Liver (tissue), 9 donors: ENCODE measurements around the gene GUCA2A. TPM values are rescaled to one million over a fixed set of nuclear protein-coding genes. Genes with fewer than 3 reads are reported as not detected.

ENCODE experiments used
- DNase-seq: peaks from one replicate; pipeline ENCODE4 v3.0.0-alpha.2; 2017; ENCODE audit warnings: low spot score
- H3K27ac ChIP-seq, 2 donors: one replicate each; pipeline ENCODE4 v1.7.0; 2013; ENCODE audit warnings: inconsistent platforms in 2 of 2, low read length in 2 of 2, control low read depth in 1 of 2, low read depth in 1 of 2, mild to moderate bottlenecking in 1 of 2
- H3K27me3 ChIP-seq, 4 donors: one replicate each; pipeline versions ENCODE4 v1.6.1 to v1.7.0; 2013; ENCODE audit warnings: low read length in 3 of 4, inconsistent platforms in 1 of 4, mild to moderate bottlenecking in 1 of 4, moderate library complexity in 1 of 4; ENCODE audit not compliant: control insufficient read depth in 4 of 4, insufficient read depth in 4 of 4
- H3K36me3 ChIP-seq, 4 donors: one replicate each; pipeline versions ENCODE4 v1.6.1 to v1.7.0; 2013; ENCODE audit warnings: low read length in 3 of 4, mild to moderate bottlenecking in 3 of 4, low read depth in 1 of 4, moderate library complexity in 1 of 4; ENCODE audit not compliant: control insufficient read depth in 4 of 4, insufficient read depth in 3 of 4
- H3K4me1 ChIP-seq, 4 donors: one replicate each; pipeline versions ENCODE4 v1.6.1 to v1.7.0; 2013; ENCODE audit warnings: low read length in 3 of 4, mild to moderate bottlenecking in 3 of 4, moderate library complexity in 1 of 4; ENCODE audit not compliant: control insufficient read depth in 4 of 4, insufficient read depth in 4 of 4
- H3K4me3 ChIP-seq, 3 donors: one replicate each; pipeline versions ENCODE4 v1.6.1 to v1.7.0; 2013; ENCODE audit warnings: low read length in 3 of 3, control low read depth in 1 of 3, low read depth in 1 of 3, mild to moderate bottlenecking in 1 of 3
- H3K9ac ChIP-seq, 2 donors: one replicate each; pipeline ENCODE4 v1.7.0; 2013; ENCODE audit warnings: low read length in 2 of 2, mild to moderate bottlenecking in 2 of 2, moderate library complexity in 2 of 2, control low read depth in 1 of 2, low read depth in 1 of 2
- H3K9me3 ChIP-seq, 4 donors: one replicate each; pipeline versions ENCODE4 v1.6.1 to v1.7.0; 2013; ENCODE audit warnings: low read length in 3 of 4; ENCODE audit not compliant: control insufficient read depth in 4 of 4
- EGR1 ChIP-seq, 2 donors: IDR thresholded peaks; 2 replicates each; pipeline ENCODE4 v1.6.1; 2016 to 2018; ENCODE audit warnings: antibody characterized with exemption in 2 of 2, low read depth in 2 of 2
- FOXA1 ChIP-seq: IDR thresholded peaks from 2 replicates; pipeline ENCODE4 v1.6.1; 2016; ENCODE audit warnings: antibody characterized with exemption
- FOXA2 ChIP-seq: IDR thresholded peaks from 2 replicates; pipeline ENCODE4 v1.6.1; 2016; ENCODE audit warnings: antibody characterized with exemption
- GABPA ChIP-seq, 2 donors: IDR thresholded peaks in 1 of 2; conservative IDR thresholded peaks in 1 of 2; 2 replicates each; pipeline ENCODE4 v1.6.1; 2016; ENCODE audit warnings: antibody characterized with exemption in 2 of 2, mild to moderate bottlenecking in 1 of 2, moderate library complexity in 1 of 2
- HNF4A ChIP-seq, 2 donors: conservative IDR thresholded peaks; 2 replicates each; pipeline ENCODE4 v1.6.1; 2016; ENCODE audit warnings: antibody characterized with exemption in 2 of 2, mild to moderate bottlenecking in 2 of 2
- HNF4G ChIP-seq: IDR thresholded peaks from 2 replicates; pipeline ENCODE4 v1.6.1; 2016; ENCODE audit warnings: antibody characterized with exemption
- JUND ChIP-seq, 2 donors: IDR thresholded peaks; 2 replicates each; pipeline ENCODE4 v1.6.1; 2016; ENCODE audit warnings: antibody characterized with exemption in 2 of 2
- NR2F2 ChIP-seq: IDR thresholded peaks from 2 replicates; pipeline ENCODE4 v1.6.1; 2016; ENCODE audit warnings: antibody characterized with exemption
- RAD21 ChIP-seq, 2 donors: IDR thresholded peaks; 2 replicates each; pipeline ENCODE4 v1.6.1; 2016; ENCODE audit warnings: antibody characterized with exemption in 2 of 2, mild to moderate bottlenecking in 2 of 2
- RXRA ChIP-seq, 2 donors: IDR thresholded peaks; 2 replicates each; pipeline ENCODE4 v1.6.1; 2017 to 2018; ENCODE audit warnings: antibody characterized with exemption in 2 of 2, mild to moderate bottlenecking in 1 of 2
- SP1 ChIP-seq: IDR thresholded peaks from 2 replicates; pipeline ENCODE4 v1.6.1; 2018; ENCODE audit warnings: antibody characterized with exemption, mild to moderate bottlenecking
- TAF1 ChIP-seq: conservative IDR thresholded peaks from 2 replicates; pipeline ENCODE4 v1.6.1; 2016; ENCODE audit warnings: antibody characterized with exemption, mild to moderate bottlenecking
- YY1 ChIP-seq: IDR thresholded peaks from 2 replicates; pipeline ENCODE4 v1.6.1; 2016; ENCODE audit warnings: antibody characterized with exemption, mild to moderate bottlenecking
- WGBS: extraction: QIAGEN DNeasy Blood & Tissue Kit; methylation state at CpG from one replicate; pipeline ENCODE4 v1.1.7; 2013; 5-methylcytosine and 5-hydroxymethylcytosine counted together
- polyA plus RNA-seq, 2 donors: library from polyadenylated mRNA; stranded (reverse) in 1 of 2; unstranded in 1 of 2; fragments of 200-250 nt in 1 of 2; fragments of >200 nt in 1 of 2; fragmentation: Nextera tagmentation in 1 of 2; extraction: Ambion mirVana in 1 of 2; gene quantifications; one replicate each; pipeline versions ENCODE4 v1.2.1 to v1.2.3, GENCODE V29; 2013 to 2015
- total RNA-seq, 2 donors: library from RNA; depleted of rRNA; stranded (reverse); fragments of >200 nt; gene quantifications; one replicate each; pipeline ENCODE4 v1.2.3, GENCODE V29; 2014
- TF ChIP-seq, protein P1 (sequence below): IDR thresholded peaks from 2 replicates; pipeline ENCODE4 v1.6.1; 2016; ENCODE audit warnings: antibody characterized with exemption
- TF ChIP-seq, protein P2 (sequence below): fragments of 150-350 bp; IDR thresholded peaks from 2 replicates; pipeline ENCODE4 v1.5.1; 2017; ENCODE audit warnings: improper control_type of control experiment, low read depth, low read length; ENCODE audit not compliant: missing input control
- TF ChIP-seq, protein P3 (sequence below): IDR thresholded peaks from 2 replicates; pipeline ENCODE4 v1.6.1; 2016; ENCODE audit warnings: antibody characterized with exemption
- TF ChIP-seq, protein P4 (sequence below): IDR thresholded peaks from 2 replicates; pipeline ENCODE4 v1.6.1; 2016; ENCODE audit warnings: antibody characterized with exemption, mild to moderate bottlenecking
- TF ChIP-seq, protein P5 (sequence below): IDR thresholded peaks from 2 replicates; pipeline ENCODE4 v1.6.1; 2016; ENCODE audit warnings: antibody characterized with exemption
- donor health status: healthy.
- donor health status: healthy.
- donor health status: healthy.
- donor health status: healthy.
- donor health status: healthy.

GUCA2A gene
- total and polyA plus RNA-seq, 4 donors, result not detected

DNA sequence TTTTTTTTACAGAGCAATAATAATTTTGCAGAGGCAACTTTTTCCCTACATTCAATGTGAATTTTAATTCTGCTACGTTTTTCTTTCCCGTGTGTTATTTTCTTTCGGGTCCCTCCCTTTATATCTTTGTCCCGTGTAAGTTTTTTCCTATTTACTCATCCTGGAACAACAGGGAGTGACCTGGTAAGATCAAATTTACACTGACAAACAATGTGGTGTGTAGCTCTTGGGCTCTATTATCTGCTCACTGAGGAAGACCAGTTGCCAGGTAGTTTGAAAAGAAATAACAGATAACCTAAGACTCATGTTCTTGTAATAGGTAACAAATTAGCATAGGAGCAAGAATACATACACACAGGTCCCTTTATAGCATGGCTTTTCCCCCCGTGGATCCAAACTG lies 33.7 kb upstream of the GUCA2A start:
- WGBS, result 61% methylated on average over 5 of the region's 5 CpGs
- H3K4me3 ChIP-seq, result no peak overlapping the region
- TF ChIP-seq TAF1 (no peak), HNF4A (conservative IDR thresholded peaks at IDR 0.05) (no peak), FOXA2 (no peak), RXRA (IDR thresholded peaks at IDR 0.05) (no peak)
- TF ChIP-seq, protein P1, sequence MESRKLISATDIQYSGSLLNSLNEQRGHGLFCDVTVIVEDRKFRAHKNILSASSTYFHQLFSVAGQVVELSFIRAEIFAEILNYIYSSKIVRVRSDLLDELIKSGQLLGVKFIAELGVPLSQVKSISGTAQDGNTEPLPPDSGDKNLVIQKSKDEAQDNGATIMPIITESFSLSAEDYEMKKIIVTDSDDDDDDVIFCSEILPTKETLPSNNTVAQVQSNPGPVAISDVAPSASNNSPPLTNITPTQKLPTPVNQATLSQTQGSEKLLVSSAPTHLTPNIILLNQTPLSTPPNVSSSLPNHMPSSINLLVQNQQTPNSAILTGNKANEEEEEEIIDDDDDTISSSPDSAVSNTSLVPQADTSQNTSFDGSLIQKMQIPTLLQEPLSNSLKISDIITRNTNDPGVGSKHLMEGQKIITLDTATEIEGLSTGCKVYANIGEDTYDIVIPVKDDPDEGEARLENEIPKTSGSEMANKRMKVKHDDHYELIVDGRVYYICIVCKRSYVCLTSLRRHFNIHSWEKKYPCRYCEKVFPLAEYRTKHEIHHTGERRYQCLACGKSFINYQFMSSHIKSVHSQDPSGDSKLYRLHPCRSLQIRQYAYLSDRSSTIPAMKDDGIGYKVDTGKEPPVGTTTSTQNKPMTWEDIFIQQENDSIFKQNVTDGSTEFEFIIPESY, result no peak
- no peak for DNase-seq
- H3K9me3 ChIP-seq, result no peaks in the 10 kb centered on the region
- no peak overlapping the region for H3K27ac ChIP-seq
- H3K4me1 ChIP-seq, result peaks cover 0 to 1% (median 0%) of the 10 kb centered on the region in 4 donors
- H3K36me3 ChIP-seq, result peaks cover 1 to 22% (median 11%) of the 10 kb centered on the region in 4 donors
- no peak overlapping the region for H3K9ac ChIP-seq
- no peaks in the 10 kb centered on the region for H3K27me3 ChIP-seq

DNA sequence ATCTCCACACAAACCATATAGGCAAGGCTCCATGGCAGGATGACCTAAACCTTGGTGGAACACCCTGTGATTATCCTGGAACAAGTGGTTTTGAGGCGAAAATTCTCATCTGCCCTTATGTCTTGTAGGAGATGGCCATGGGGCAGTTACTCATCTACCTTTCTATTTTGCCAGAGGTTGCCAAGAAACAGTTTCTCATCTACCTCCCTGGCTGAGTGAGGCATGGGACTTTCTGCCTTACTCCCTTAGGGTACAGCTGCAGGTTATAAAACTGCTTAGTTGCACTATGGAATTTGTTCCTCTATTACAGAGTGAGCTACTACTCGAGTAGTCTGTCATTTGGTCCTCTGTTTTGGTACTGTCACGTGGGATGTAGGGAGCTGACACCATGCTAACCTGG lies 31.3 kb upstream of the GUCA2A start:
- Histone ChIP-seq H3K4me3 (no peak overlapping the region), H3K9me3 (no peaks in the 10 kb centered on the region), H3K4me1 (peaks cover 1 to 7% (median 3%) of the 10 kb centered on the region in 4 donors), H3K9ac (no peak overlapping the region), H3K27ac (no peak overlapping the region), H3K36me3 (peaks cover 1 to 26% (median 12%) of the 10 kb centered on the region in 4 donors), H3K27me3 (no peaks in the 10 kb centered on the region)
- TF ChIP-seq YY1 (no peak), EGR1 (IDR thresholded peaks at IDR 0.05; ENCODE audit: low read depth in 2 of 2) (no peak), HNF4G (no peak), FOXA2 (no peak), HNF4A (conservative IDR thresholded peaks at IDR 0.05) (no peak), RAD21 (IDR thresholded peaks at IDR 0.05) (no peak), FOXA1 (no peak), SP1 (no peak), JUND (IDR thresholded peaks at IDR 0.05) (no peak), RXRA (IDR thresholded peaks at IDR 0.05) (no peak), NR2F2 (no peak), GABPA (IDR thresholded peaks at IDR 0.05 in 1 of 2, conservative IDR thresholded peaks at IDR 0.05 in 1 of 2) (no peak), TAF1 (no peak)
- TF ChIP-seq, protein P2, sequence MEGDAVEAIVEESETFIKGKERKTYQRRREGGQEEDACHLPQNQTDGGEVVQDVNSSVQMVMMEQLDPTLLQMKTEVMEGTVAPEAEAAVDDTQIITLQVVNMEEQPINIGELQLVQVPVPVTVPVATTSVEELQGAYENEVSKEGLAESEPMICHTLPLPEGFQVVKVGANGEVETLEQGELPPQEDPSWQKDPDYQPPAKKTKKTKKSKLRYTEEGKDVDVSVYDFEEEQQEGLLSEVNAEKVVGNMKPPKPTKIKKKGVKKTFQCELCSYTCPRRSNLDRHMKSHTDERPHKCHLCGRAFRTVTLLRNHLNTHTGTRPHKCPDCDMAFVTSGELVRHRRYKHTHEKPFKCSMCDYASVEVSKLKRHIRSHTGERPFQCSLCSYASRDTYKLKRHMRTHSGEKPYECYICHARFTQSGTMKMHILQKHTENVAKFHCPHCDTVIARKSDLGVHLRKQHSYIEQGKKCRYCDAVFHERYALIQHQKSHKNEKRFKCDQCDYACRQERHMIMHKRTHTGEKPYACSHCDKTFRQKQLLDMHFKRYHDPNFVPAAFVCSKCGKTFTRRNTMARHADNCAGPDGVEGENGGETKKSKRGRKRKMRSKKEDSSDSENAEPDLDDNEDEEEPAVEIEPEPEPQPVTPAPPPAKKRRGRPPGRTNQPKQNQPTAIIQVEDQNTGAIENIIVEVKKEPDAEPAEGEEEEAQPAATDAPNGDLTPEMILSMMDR, result no peak
- TF ChIP-seq, protein P1, result no peak
- TF ChIP-seq, protein P3, sequence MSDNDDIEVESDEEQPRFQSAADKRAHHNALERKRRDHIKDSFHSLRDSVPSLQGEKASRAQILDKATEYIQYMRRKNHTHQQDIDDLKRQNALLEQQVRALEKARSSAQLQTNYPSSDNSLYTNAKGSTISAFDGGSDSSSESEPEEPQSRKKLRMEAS, result no peak
- TF ChIP-seq, protein P4, sequence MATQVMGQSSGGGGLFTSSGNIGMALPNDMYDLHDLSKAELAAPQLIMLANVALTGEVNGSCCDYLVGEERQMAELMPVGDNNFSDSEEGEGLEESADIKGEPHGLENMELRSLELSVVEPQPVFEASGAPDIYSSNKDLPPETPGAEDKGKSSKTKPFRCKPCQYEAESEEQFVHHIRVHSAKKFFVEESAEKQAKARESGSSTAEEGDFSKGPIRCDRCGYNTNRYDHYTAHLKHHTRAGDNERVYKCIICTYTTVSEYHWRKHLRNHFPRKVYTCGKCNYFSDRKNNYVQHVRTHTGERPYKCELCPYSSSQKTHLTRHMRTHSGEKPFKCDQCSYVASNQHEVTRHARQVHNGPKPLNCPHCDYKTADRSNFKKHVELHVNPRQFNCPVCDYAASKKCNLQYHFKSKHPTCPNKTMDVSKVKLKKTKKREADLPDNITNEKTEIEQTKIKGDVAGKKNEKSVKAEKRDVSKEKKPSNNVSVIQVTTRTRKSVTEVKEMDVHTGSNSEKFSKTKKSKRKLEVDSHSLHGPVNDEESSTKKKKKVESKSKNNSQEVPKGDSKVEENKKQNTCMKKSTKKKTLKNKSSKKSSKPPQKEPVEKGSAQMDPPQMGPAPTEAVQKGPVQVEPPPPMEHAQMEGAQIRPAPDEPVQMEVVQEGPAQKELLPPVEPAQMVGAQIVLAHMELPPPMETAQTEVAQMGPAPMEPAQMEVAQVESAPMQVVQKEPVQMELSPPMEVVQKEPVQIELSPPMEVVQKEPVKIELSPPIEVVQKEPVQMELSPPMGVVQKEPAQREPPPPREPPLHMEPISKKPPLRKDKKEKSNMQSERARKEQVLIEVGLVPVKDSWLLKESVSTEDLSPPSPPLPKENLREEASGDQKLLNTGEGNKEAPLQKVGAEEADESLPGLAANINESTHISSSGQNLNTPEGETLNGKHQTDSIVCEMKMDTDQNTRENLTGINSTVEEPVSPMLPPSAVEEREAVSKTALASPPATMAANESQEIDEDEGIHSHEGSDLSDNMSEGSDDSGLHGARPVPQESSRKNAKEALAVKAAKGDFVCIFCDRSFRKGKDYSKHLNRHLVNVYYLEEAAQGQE, result no peak
- TF ChIP-seq, protein P5, sequence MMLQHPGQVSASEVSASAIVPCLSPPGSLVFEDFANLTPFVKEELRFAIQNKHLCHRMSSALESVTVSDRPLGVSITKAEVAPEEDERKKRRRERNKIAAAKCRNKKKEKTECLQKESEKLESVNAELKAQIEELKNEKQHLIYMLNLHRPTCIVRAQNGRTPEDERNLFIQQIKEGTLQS, result no peak
- DNase-seq, result no peak
- 95% methylated on average over 3 of the region's 3 CpGs for WGBS
